CD8-positive, alpha-beta memory T cell (primary cell): ENCODE measurements around the gene SOX30. TPM values are rescaled to one million over a fixed set of nuclear protein-coding genes. Genes with fewer than 3 reads are reported as not detected.

Experiments used
- CTCF ChIA-PET: fragments of 350-600 bp; sonication (Branson Sonifier 250); formaldehyde crosslinking; loops from one replicate; lab custom pipeline; 2021; ENCODE audit warnings: antibody characterized with exemption; lab: Charles Lee
- POLR2A ChIA-PET: fragments of 350-600 bp; sonication (Branson Sonifier 250); formaldehyde crosslinking; loops from one replicate; lab custom pipeline; 2021; ENCODE audit warnings: antibody characterized with exemption; lab: Charles Lee
- DNase-seq, 5 donors: peaks; one replicate each; pipeline versions ENCODE4 v3.0.0 to v3.0.0-alpha.2; 2020 to 2022; ENCODE audit warnings: mixed read lengths in 1 of 5
- H3K27ac ChIP-seq: one replicate; pipeline ENCODE4 v1.7.0; 2013; ENCODE audit warnings: low read depth, mild to moderate bottlenecking, low read length, moderate library complexity
- H3K27me3 ChIP-seq: 2 replicates; pipeline ENCODE4 v1.7.0; 2013; ENCODE audit warnings: low read length, mild to moderate bottlenecking; ENCODE audit not compliant: insufficient read depth, poor library complexity, severe bottlenecking
- H3K36me3 ChIP-seq: 2 replicates; pipeline ENCODE4 v1.7.0; 2013; ENCODE audit warnings: mild to moderate bottlenecking, low read length, moderate library complexity; ENCODE audit not compliant: insufficient read depth
- H3K4me1 ChIP-seq: 2 replicates; pipeline ENCODE4 v1.7.0; 2013; ENCODE audit warnings: mild to moderate bottlenecking, low read length, moderate library complexity; ENCODE audit not compliant: insufficient read depth
- H3K4me3 ChIP-seq: 2 replicates; pipeline ENCODE4 v1.7.0; 2013; ENCODE audit warnings: mild to moderate bottlenecking, low read length
- H3K9me3 ChIP-seq: 2 replicates; pipeline ENCODE4 v1.7.0; 2013; ENCODE audit warnings: mild to moderate bottlenecking, low read length
- H3K27ac Mint-ChIP-seq, 8 donors: one replicate each; pipeline ENCODE4 v1.8.0; 2020 to 2021; ENCODE audit warnings: mixed read lengths in 8 of 8, mild to moderate bottlenecking in 6 of 8, inconsistent platforms in 3 of 8, moderate library complexity in 3 of 8
- H3K27me3 Mint-ChIP-seq, 2 donors: one replicate each; pipeline ENCODE4 v1.8.0; 2020 to 2021; ENCODE audit warnings: mixed read lengths in 2 of 2, mild to moderate bottlenecking in 1 of 2, moderate library complexity in 1 of 2
- H3K36me3 Mint-ChIP-seq, 3 donors: one replicate each; pipeline ENCODE4 v1.8.0; 2020 to 2021; ENCODE audit warnings: mixed read lengths in 3 of 3, inconsistent platforms in 1 of 3, mild to moderate bottlenecking in 1 of 3
- H3K4me1 Mint-ChIP-seq, 3 donors: one replicate each; pipeline ENCODE4 v1.8.0; 2020 to 2021; ENCODE audit warnings: mixed read lengths in 3 of 3, inconsistent platforms in 1 of 3, mild to moderate bottlenecking in 1 of 3
- H3K4me3 Mint-ChIP-seq, 7 donors: one replicate each; pipeline ENCODE4 v1.8.0; 2020 to 2021; ENCODE audit warnings: mixed read lengths in 7 of 7, mild to moderate bottlenecking in 6 of 7, moderate library complexity in 4 of 7, inconsistent platforms in 2 of 7
- H3K9me3 Mint-ChIP-seq, 5 donors: one replicate each; pipeline ENCODE4 v1.8.0; 2020 to 2022; ENCODE audit warnings: mixed read lengths in 5 of 5, mild to moderate bottlenecking in 3 of 5, moderate library complexity in 2 of 5, inconsistent platforms in 1 of 5
- polyA plus RNA-seq: library from polyadenylated mRNA; unstranded; fragments of 300-500 nt; fragmentation: Illumina TruSeq; gene quantifications from one replicate; pipeline ENCODE4 v1.2.3, GENCODE V29; 2021
- total RNA-seq, 2 experiments: library from RNA; stranded (reverse); gene quantifications; one replicate each; pipeline ENCODE4 v1.2.3, GENCODE V29; 2021

SOX30 gene
- total and polyA plus RNA-seq, 3 experiments from 2014 or later = 0.09 to 0.28 (median 0.11) TPM

DNA sequence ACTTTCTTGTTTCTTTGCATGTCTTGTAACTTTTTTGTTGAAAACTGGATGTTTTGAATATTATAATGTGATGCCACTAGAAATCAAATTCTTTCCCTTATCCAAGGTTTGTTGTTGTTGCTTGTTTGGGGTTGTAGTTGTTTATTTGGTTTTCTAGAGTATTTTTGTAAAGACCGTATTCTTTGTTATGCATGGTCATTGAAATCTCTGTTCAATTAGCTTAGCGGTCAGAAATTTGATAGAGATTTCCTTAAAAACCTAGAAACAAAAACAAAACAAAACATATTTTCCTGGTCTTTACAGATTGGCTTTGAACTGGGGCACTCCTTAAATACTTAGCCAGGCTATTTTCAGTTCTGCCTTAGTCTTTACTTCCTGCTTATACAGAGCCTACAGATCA lies 21.9 kb downstream of the SOX30 start:
- peaks cover 0 to 4% (median 0%) of the 10 kb centered on the region in 3 donors for H3K36me3 Mint-ChIP-seq
- no peak overlapping the region for H3K4me3 Mint-ChIP-seq
- no peaks in the 10 kb centered on the region for H3K4me1 Mint-ChIP-seq
- H3K27me3 ChIP-seq = no peaks in the 10 kb centered on the region
- no peaks in the 10 kb centered on the region for H3K4me1 ChIP-seq
- no peaks in the 10 kb centered on the region for H3K36me3 ChIP-seq
- POLR2A ChIA-PET = no interaction called here
- CTCF ChIA-PET = interaction anchor here (1.1 to 1.6 kb wide), 2 partner anchors 15 to 113 kb away, joined by 3 to 4 read pairs; partner anchors contain the start of gene LSM11
- H3K9me3 ChIP-seq = no peaks in the 10 kb centered on the region
- H3K9me3 Mint-ChIP-seq = peaks cover 0 to 4% (median 0%) of the 10 kb centered on the region in 5 donors
- no peak overlapping the region for H3K4me3 ChIP-seq
- H3K27ac ChIP-seq = no peak overlapping the region
- no peak for DNase-seq
- no peak overlapping the region for H3K27ac Mint-ChIP-seq
- no peaks in the 10 kb centered on the region for H3K27me3 Mint-ChIP-seq

DNA sequence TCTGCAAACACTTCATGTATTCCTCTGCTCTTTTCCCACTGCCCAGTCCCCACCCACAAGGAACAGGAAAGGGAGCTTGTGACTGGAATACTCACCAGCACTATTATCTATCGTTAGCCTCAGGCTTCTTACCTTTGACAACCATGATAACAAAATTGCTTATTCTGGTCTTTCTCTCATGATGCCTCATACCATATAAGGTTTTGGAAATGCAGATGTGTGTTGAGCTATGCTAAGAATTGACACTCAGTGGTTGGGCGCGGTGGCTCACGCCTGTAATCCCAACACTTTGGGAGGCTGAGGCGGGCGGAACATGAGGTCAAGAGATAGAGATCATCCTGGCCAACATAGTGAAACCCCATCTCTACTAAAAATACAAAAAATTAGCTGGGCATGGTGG lies 25.4 kb downstream of the SOX30 start:
- H3K27ac Mint-ChIP-seq = no peak overlapping the region

DNA sequence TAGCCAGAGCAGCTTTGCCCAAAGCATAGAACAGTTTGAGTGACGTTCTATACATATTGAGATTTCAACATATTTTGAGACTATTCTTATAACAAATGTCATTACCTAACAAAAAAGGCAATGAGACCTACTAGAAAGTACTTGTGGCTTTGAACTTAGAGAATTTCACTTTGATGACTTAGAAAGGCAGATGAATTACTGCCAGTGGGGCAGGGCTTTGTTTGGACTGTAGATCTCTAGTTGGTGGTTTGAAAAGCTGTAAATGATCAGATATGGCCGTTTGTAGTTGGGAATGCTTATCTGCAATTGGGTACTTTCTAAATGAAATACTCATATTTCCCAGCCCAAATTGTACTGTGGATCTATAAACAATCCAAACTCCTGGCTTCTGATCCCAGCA lies 28.1 kb downstream of the SOX30 start:
- Mint-ChIP-seq H3K4me3 (no peak overlapping the region), H3K36me3 (peaks cover 0 to 18% (median 0%) of the 10 kb centered on the region in 3 donors), H3K27me3 (peaks cover 0 to 4% of the 10 kb centered on the region in 2 donors), H3K9me3 (peaks cover 0 to 5% (median 3%) of the 10 kb centered on the region in 5 donors), H3K4me1 (no peaks in the 10 kb centered on the region), H3K27ac (no peak overlapping the region)
- no peak overlapping the region for H3K4me3 ChIP-seq
- CTCF ChIA-PET = no interaction called here
- H3K36me3 ChIP-seq = no peaks in the 10 kb centered on the region
- POLR2A ChIA-PET = no interaction called here
- no peaks in the 10 kb centered on the region for H3K4me1 ChIP-seq
- H3K27me3 ChIP-seq = no peaks in the 10 kb centered on the region
- H3K9me3 ChIP-seq = no peaks in the 10 kb centered on the region
- H3K27ac ChIP-seq = no peak overlapping the region
- DNase-seq = no peak

More for the DNA sequence above, 25.4 kb downstream of the SOX30 start:
- no peak for DNase-seq
- H3K4me1 Mint-ChIP-seq = no peaks in the 10 kb centered on the region
- no peaks in the 10 kb centered on the region for H3K9me3 ChIP-seq
- no peak overlapping the region for H3K27ac ChIP-seq
- ChIA-PET CTCF (interaction anchor here (1.0 kb wide), 1 partner anchor 18 kb away, joined by 3 read pairs; no protein-coding TSS in a partner anchor), POLR2A (no interaction called here)
- H3K36me3 ChIP-seq = no peaks in the 10 kb centered on the region
- peaks cover 0 to 13% (median 0%) of the 10 kb centered on the region in 3 donors for H3K36me3 Mint-ChIP-seq
- H3K4me3 Mint-ChIP-seq = no peak overlapping the region
- no peaks in the 10 kb centered on the region for H3K27me3 ChIP-seq
- no peak overlapping the region for H3K4me3 ChIP-seq
- no peaks in the 10 kb centered on the region for H3K4me1 ChIP-seq
- H3K9me3 Mint-ChIP-seq = peaks cover 0 to 5% (median 4%) of the 10 kb centered on the region in 5 donors
- no peaks in the 10 kb centered on the region for H3K27me3 Mint-ChIP-seq

DNA sequence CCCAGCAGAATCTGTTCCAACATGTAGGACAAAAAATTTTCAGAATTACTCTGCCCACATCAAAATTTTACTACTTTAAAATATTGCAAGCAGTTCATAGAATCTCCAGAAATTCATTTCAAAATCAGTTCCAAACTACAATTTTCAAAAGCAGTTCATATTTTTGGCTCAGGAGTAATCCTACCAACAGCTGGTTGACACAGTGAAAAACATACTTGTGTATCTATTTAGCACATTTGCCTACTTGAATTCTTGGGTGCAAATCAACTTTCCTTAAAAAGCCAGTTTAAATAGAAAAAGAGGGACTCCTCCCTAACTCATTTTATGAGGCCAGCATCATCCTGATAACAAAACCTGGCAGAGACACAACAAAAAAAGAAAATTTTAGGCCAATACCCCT lies 31.5 kb downstream of the SOX30 start:
- no peaks in the 10 kb centered on the region for H3K4me1 ChIP-seq
- no peaks in the 10 kb centered on the region for H3K4me1 Mint-ChIP-seq
- H3K27ac Mint-ChIP-seq = no peak overlapping the region
- peaks cover 0 to 18% (median 0%) of the 10 kb centered on the region in 3 donors for H3K36me3 Mint-ChIP-seq
- no peaks in the 10 kb centered on the region for H3K36me3 ChIP-seq
- ChIA-PET CTCF (no interaction called here), POLR2A (no interaction called here)
- no peak overlapping the region for H3K4me3 ChIP-seq
- no peaks in the 10 kb centered on the region for H3K27me3 ChIP-seq
- H3K27me3 Mint-ChIP-seq = peaks cover 4% of the 10 kb centered on the region in 2 donors
- H3K27ac ChIP-seq = no peak overlapping the region
- no peak overlapping the region for H3K4me3 Mint-ChIP-seq
- no peaks in the 10 kb centered on the region for H3K9me3 ChIP-seq
- DNase-seq = no peak
- peaks cover 0 to 5% (median 3%) of the 10 kb centered on the region in 5 donors for H3K9me3 Mint-ChIP-seq

DNA sequence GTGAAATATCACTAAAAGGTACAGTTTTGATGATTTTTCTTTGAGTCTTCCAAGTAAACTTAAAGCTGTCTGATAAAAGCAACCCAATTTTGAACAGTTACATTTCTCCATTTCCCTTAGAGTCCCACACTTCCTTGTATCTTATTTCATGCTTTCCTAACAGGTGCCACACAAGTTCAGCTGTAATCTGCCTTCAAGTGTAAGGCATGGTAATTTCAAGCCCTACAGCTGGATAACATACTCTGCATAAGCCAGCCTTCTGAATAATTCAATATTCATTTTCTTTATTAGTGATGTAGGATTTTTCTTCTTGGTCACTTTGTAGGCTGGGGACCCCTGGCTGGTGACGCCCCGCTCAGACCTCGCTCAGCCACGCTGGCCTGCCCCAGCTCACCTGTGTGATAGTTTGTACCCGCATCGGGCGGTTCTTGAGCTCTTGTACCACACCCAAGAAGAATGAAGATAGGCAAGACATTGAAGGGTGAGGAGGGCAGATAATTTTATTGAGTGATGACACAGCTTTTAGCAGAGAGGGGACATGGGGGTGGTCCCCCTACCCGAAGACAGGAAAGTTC lies 34.0 kb downstream of the SOX30 start:
- no peak for DNase-seq
- Histone ChIP-seq H3K4me3 (no peak overlapping the region), H3K36me3 (no peaks in the 10 kb centered on the region), H3K4me1 (peaks cover 9% of the 10 kb centered on the region), H3K9me3 (no peaks in the 10 kb centered on the region), H3K27ac (no peak overlapping the region), H3K27me3 (no peaks in the 10 kb centered on the region)
- H3K9me3 Mint-ChIP-seq = peaks cover 0 to 5% (median 3%) of the 10 kb centered on the region in 5 donors
- CTCF ChIA-PET = interaction anchor here (0.7 to 1.5 kb wide), 2 partner anchors 83 to 290 kb away, joined by 3 read pairs; no protein-coding TSS in a partner anchor
- POLR2A ChIA-PET = interaction anchor here (0.7 kb wide), 1 partner anchor 13 kb away, joined by 9 read pairs; no protein-coding TSS in a partner anchor
- H3K4me1 Mint-ChIP-seq = peaks cover 10 to 13% (median 11%) of the 10 kb centered on the region in 3 donors
- peak overlapping the region in 2 of 8 donors; percentile 31 to 47 for H3K27ac Mint-ChIP-seq
- peaks cover 4 to 7% of the 10 kb centered on the region in 2 donors for H3K27me3 Mint-ChIP-seq
- peaks cover 0 to 18% (median 2%) of the 10 kb centered on the region in 3 donors for H3K36me3 Mint-ChIP-seq
- H3K4me3 Mint-ChIP-seq = no peak overlapping the region

DNA sequence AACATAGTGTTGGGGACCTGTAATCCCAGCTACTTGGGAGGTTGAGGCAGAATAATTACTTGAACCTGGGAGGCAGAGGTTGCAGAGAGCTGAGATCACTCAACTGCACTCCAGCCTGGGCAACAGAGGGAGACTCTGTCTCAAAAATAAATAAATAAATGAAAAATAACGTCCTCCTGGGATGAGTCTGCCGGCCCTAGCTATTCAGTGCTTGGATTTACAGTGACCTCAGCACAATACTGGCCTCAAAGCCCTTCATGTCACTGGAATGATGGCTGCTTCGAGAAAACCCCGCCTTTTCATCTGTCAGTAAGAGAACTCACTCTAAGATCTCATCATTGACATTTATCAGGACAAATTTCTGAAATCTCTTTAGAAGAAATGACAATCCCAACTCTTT lies 35.5 kb downstream of the SOX30 start:
- Histone ChIP-seq H3K27ac (no peak overlapping the region), H3K9me3 (no peaks in the 10 kb centered on the region), H3K4me1 (peaks cover 18% of the 10 kb centered on the region), H3K27me3 (no peaks in the 10 kb centered on the region), H3K36me3 (no peaks in the 10 kb centered on the region), H3K4me3 (no peak overlapping the region)
- no peak for DNase-seq
- ChIA-PET POLR2A (no interaction called here), CTCF (no interaction called here)
- Mint-ChIP-seq H3K4me3 (no peak overlapping the region), H3K27ac (no peak overlapping the region), H3K4me1 (peaks cover 13 to 22% (median 20%) of the 10 kb centered on the region in 3 donors), H3K36me3 (peaks cover 0 to 9% (median 2%) of the 10 kb centered on the region in 3 donors), H3K27me3 (peaks cover 4 to 7% of the 10 kb centered on the region in 2 donors), H3K9me3 (no peaks in the 10 kb centered on the region)

DNA sequence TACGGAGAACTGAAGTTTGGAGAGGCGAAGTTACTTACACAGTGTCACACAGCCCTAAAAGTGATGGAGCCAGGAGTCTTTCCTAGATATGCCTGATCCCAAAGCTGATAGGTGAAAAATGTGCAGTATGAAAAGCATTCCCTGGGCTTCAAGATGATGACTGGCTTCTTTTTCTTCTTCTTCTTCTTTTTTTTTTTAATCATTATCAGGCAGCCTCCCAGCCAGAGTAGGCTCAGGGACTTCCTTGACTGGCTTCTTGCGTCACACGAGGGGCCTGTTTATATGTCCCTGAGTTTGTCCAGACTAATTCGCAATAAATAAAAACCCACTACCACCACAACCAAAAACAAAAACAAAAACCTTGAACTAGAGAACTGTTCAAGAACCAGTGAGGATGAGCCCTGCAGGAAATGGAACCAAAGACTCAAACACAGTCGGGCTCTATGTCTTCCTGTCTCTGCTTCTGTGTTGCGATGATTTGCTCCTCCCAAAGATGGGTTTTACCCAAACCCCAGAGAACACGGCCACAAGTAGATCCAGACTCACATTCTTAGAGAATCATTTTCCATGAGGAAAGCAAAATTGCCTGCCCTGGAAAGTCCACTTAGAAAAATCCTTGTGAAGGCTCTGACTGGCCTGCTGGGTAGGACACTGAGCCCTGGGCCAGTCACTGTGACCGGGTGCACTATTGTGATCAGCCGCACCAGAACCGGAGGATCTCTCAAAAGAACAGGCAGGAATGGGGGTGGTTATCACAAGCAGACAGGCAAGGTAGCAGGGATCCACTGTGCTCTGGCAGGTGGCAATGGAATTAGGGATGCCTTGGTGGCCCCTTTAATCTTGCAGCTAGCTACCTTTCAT lies 38.6 kb downstream of the SOX30 start:
- Mint-ChIP-seq H3K9me3 (no peaks in the 10 kb centered on the region), H3K36me3 (peaks cover 0 to 2% (median 0%) of the 10 kb centered on the region in 3 donors), H3K27ac (peak overlapping the region; percentile 46 to 87 (median 69)), H3K4me3 (peak overlapping the region; percentile 13 to 72 (median 61)), H3K4me1 (peaks cover 25 to 38% (median 34%) of the 10 kb centered on the region in 3 donors), H3K27me3 (peaks cover 0 to 6% of the 10 kb centered on the region in 2 donors)
- Histone ChIP-seq H3K4me1 (peaks cover 26% of the 10 kb centered on the region), H3K4me3 (no peak overlapping the region), H3K9me3 (no peaks in the 10 kb centered on the region), H3K27me3 (no peaks in the 10 kb centered on the region), H3K36me3 (no peaks in the 10 kb centered on the region), H3K27ac (peak overlapping the region; percentile 10)
- POLR2A ChIA-PET = no interaction called here
- CTCF ChIA-PET = interaction anchor here (1.1 kb wide), 1 partner anchor 38 kb away, joined by 5 read pairs; the partner anchor contains the start of gene SOX30
- DNase-seq = no peak
